Loucy (cell line): ENCODE data around the gene SART3.
"Not testable (repeated sequence)": the region's sequence is repeated elsewhere in the genome, so short reads cannot be mapped to it uniquely, and the experiment has no call there.

Source experiments
- H2AFZ ChIP-seq: fragments of 200-600 bp; sonication (generic); 2 replicates; pipeline ENCODE4 v1.6.0; 2016; ENCODE audit warnings: antibody characterized with exemption, mild to moderate bottlenecking, low read length, moderate library complexity
- H3F3A ChIP-seq: fragments of 200-600 bp; 2 replicates; pipeline ENCODE4 v1.6.0; 2016; ENCODE audit warnings: antibody characterized with exemption, low read depth, mild to moderate bottlenecking
- H3K27me3 ChIP-seq: fragments of 200-600 bp; sonication (generic); 2 replicates; pipeline ENCODE4 v1.6.1; 2014; ENCODE audit warnings: low read length, mild to moderate bottlenecking; ENCODE audit not compliant: insufficient read depth, poor library complexity, severe bottlenecking
- H3K36me3 ChIP-seq: fragments of 200-600 bp; sonication (generic); 2 replicates; pipeline ENCODE4 v1.6.1; 2016; ENCODE audit warnings: low read length; ENCODE audit not compliant: insufficient read depth
- H3K4me1 ChIP-seq: fragments of 200-600 bp; sonication (generic); 2 replicates; pipeline ENCODE4 v1.5.1; 2014; ENCODE audit warnings: low read length, mild to moderate bottlenecking; ENCODE audit not compliant: insufficient read depth, poor library complexity, severe bottlenecking
- H3K4me2 ChIP-seq: fragments of 200-600 bp; sonication (generic); 2 replicates; pipeline ENCODE4 v1.6.0; 2014; ENCODE audit warnings: antibody characterized with exemption, low read length, low read depth, mild to moderate bottlenecking; ENCODE audit not compliant: poor library complexity, severe bottlenecking
- H3K4me3 ChIP-seq: fragments of 200-600 bp; sonication (generic); 2 replicates; pipeline ENCODE4 v1.5.1; 2014; ENCODE audit warnings: low read length, mild to moderate bottlenecking, mixed read lengths; ENCODE audit not compliant: poor library complexity, severe bottlenecking
- H3K79me2 ChIP-seq: fragments of 200-600 bp; sonication (generic); 2 replicates; pipeline ENCODE4 v1.6.1; 2014; ENCODE audit warnings: low read length; ENCODE audit not compliant: insufficient read depth
- H3K9ac ChIP-seq: fragments of 200-600 bp; sonication (generic); 2 replicates; pipeline ENCODE4 v1.6.0; 2014; ENCODE audit warnings: mild to moderate bottlenecking, low read depth, low read length, moderate library complexity; ENCODE audit not compliant: poor library complexity, severe bottlenecking
- H3K9me2 ChIP-seq: fragments of 200-600 bp; sonication (generic); replicated peaks from 2 replicates; pipeline ENCODE4 v1.6.1; 2016; ENCODE audit warnings: low read depth, low read length, mixed read lengths
- H3K9me3 ChIP-seq: fragments of 200-600 bp; sonication (generic); 2 replicates; pipeline ENCODE4 v1.6.1; 2014; ENCODE audit warnings: mild to moderate bottlenecking, antibody characterized with exemption, low read length, low read depth; ENCODE audit not compliant: insufficient read depth
- H4K20me1 ChIP-seq: fragments of 200-600 bp; sonication (generic); 2 replicates; pipeline ENCODE4 v1.6.0; 2014; ENCODE audit warnings: antibody characterized with exemption, low read length, mild to moderate bottlenecking; ENCODE audit not compliant: insufficient read depth, poor library complexity, severe bottlenecking
- CTCF ChIP-seq: fragments of 200-600 bp; sonication (generic); conservative IDR thresholded peaks from 2 replicates; pipeline ENCODE4 v1.5.1; 2014; ENCODE audit warnings: mild to moderate bottlenecking, antibody characterized with exemption, low read length
- EZH2phosphoT487 ChIP-seq: fragments of 200-600 bp; IDR thresholded peaks from 2 replicates; pipeline ENCODE4 v1.6.1; 2018; ENCODE audit warnings: antibody characterized with exemption, mild to moderate bottlenecking, moderate library complexity, borderline replicate concordance

SART3 gene

GRCh38 chr12:108560321-108560721 is 652 bp downstream of the SART3 start:
- Histone ChIP-seq H4K20me1 (peaks cover 55% of the 10 kb centered on the region), H3K27me3 (peaks cover 4% of the 10 kb centered on the region), H3K4me2 (peak overlapping the region; percentile 100), H3K4me1 (peaks cover 61% of the 10 kb centered on the region), H3K9ac (peak overlapping the region; percentile 97), H3K36me3 (no peaks in the 10 kb centered on the region), H3K79me2 (peaks cover 73% of the 10 kb centered on the region), H3K9me2 (no peaks in the 10 kb centered on the region), H3K4me3 (peak overlapping the region; percentile 85), H3F3A (peaks cover 11% of the 10 kb centered on the region), H2AFZ (no peak overlapping the region), H3K9me3 (no peaks in the 10 kb centered on the region)
- TF ChIP-seq CTCF (no peak), EZH2phosphoT487 (no peak)

GRCh38 chr12:108559748-108560147 is 1.2 kb downstream of the SART3 start:
- no peaks in the 10 kb centered on the region for H3K9me3 ChIP-seq
- peaks cover 56% of the 10 kb centered on the region for H4K20me1 ChIP-seq
- peak overlapping the region; percentile 100 for H3K4me2 ChIP-seq
- peaks cover 79% of the 10 kb centered on the region for H3K79me2 ChIP-seq
- H3K9me2 ChIP-seq: no peaks in the 10 kb centered on the region
- H3K27me3 ChIP-seq: peaks cover 4% of the 10 kb centered on the region
- TF ChIP-seq EZH2phosphoT487 (no peak), CTCF (no peak; the same call in 1 of the 2 replicates)
- H3K9ac ChIP-seq: peak overlapping the region; percentile 97
- H2AFZ ChIP-seq: no peak overlapping the region
- H3K4me3 ChIP-seq: peak overlapping the region; percentile 85
- no peaks in the 10 kb centered on the region for H3K36me3 ChIP-seq
- H3F3A ChIP-seq: peaks cover 7% of the 10 kb centered on the region
- peaks cover 60% of the 10 kb centered on the region for H3K4me1 ChIP-seq

GRCh38 chr12:108559007-108559655 is 1.8 kb downstream of the SART3 start:
- Histone ChIP-seq H3K4me2 (peak overlapping the region; percentile 100), H4K20me1 (peaks cover 61% of the 10 kb centered on the region), H3K4me3 (peak overlapping the region; percentile 85)

GRCh38 chr12:108555383-108555782 is 5.6 kb downstream of the SART3 start:
- H2AFZ ChIP-seq, H3K9me3 ChIP-seq, H3K9ac ChIP-seq, H3K36me3 ChIP-seq, H3K9me2 ChIP-seq, H3F3A ChIP-seq, H3K27me3 ChIP-seq: not testable (repeated sequence)
- Histone ChIP-seq H3K4me3 (peak overlapping the region; percentile 37), H3K4me1 (peaks cover 64% of the 10 kb centered on the region), H4K20me1 (peaks cover 95% of the 10 kb centered on the region), H3K4me2 (peak overlapping the region; percentile 100), H3K79me2 (peaks cover 98% of the 10 kb centered on the region)

More at GRCh38 chr12:108559007-108559655, 1.8 kb downstream of the SART3 start:
- Histone ChIP-seq H3K9me2 (no peaks in the 10 kb centered on the region), H2AFZ (no peak overlapping the region), H3K9ac (peak overlapping the region; percentile 97), H3K36me3 (no peaks in the 10 kb centered on the region), H3F3A (peaks cover 2% of the 10 kb centered on the region), H3K9me3 (no peaks in the 10 kb centered on the region), H3K4me1 (peaks cover 53% of the 10 kb centered on the region), H3K27me3 (peaks cover 4% of the 10 kb centered on the region), H3K79me2 (peaks cover 82% of the 10 kb centered on the region)
- TF ChIP-seq CTCF (no peak), EZH2phosphoT487 (no peak)
